ENCODE measurements around the gene RHOD. TPM values are rescaled to one million over a fixed set of nuclear protein-coding genes. Genes with fewer than 3 reads are reported as not detected.

RHOD gene
- total and polyA plus RNA-seq, 10 of the 15 experiments (the other 5 are each of a cell fraction or from before 2014, with no cell fraction given) = 0.15 to 2.6 (median 1.9) TPM; not detected in 2

DNA sequence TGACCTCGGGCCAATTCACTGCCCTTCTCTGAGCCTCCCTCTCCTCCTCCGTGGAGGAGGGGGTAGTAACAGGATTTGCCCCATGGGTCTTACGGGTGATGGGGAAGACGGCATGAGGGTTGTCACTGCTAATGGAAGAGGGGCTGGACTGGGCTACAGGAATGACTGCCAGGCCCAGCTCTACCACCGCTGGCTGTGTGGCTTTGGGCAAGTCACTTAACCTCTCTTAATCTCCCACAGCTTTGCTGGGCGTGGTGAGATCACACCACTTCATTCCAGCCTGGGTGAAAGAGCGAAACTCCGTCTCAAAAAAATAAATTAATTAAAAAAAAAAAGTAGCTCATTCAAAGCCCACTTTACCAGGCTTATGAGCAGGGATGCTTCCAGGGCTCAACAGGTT, 30.9 kb upstream of the RHOD start:
- intact Hi-C loops (cut with micrococcal nuclease; ENCODE audit: unreplicated experiment) (no loop called here), in situ Hi-C loops (cut with MboI) (no loop called here)
- Histone ChIP-seq H3K4me2 (ENCODE audit: control insufficient read depth, insufficient read depth) (no peak overlapping the region), H4K20me1 (ENCODE audit: control insufficient read depth, insufficient read depth) (no peaks in the 10 kb centered on the region), H3K4me3 (no peak overlapping the region), H3K9me3 (replicated peaks; ENCODE audit: control insufficient read depth, insufficient read depth, low read length) (no peaks in the 10 kb centered on the region; the same call in 2 of the 3 replicates), H3K27me3 (replicated peaks in 1 of 2; ENCODE audit: control insufficient read depth in 2 of 2, insufficient read depth in 2 of 2, low read length in 1 of 2) (peaks cover 0 to 8% of the 10 kb centered on the region in 2 experiments; a peak in 3 of 4 replicates), H3K4me1 (ENCODE audit: control insufficient read depth, insufficient read depth, low read length) (peaks cover 46% of the 10 kb centered on the region), H3K36me3 (ENCODE audit: control insufficient read depth in 2 of 2, insufficient read depth in 2 of 2, low read length in 1 of 2) (no peaks in the 10 kb centered on the region), H3K9ac (ENCODE audit: control insufficient read depth, insufficient read depth, low read length) (no peak overlapping the region), H3K79me2 (ENCODE audit: control insufficient read depth, insufficient read depth, low read length) (no peaks in the 10 kb centered on the region), H3K27ac (ENCODE audit: control insufficient read depth, insufficient read depth) (no peak overlapping the region), H2AFZ (ENCODE audit: control insufficient read depth, low read depth, low read length) (no peak overlapping the region)
- ATAC-seq = no peak
- BruUV-seq (replicated peaks) = no TSS peak
- ChIA-PET SMC1A (ENCODE audit: uncharacterized antibody, unreplicated experiment) (no interaction called here), POLR2A (interaction anchor here (0.5 kb wide), 1 partner anchor 424 kb away, joined by 4 read pairs; no protein-coding TSS in a partner anchor), RAD21 (ENCODE audit: unreplicated experiment) (interaction anchor here (0.7 kb wide), 1 partner anchor 19 kb away, joined by 3 read pairs; no protein-coding TSS in a partner anchor), CTCF (interaction anchor here (0.6 to 1.5 kb wide), 2 partner anchors 18 to 30 kb away, joined by 3 to 4 read pairs; no protein-coding TSS in a partner anchor)
- no peak for DNase-seq (ENCODE audit: low read depth, low spot score)
- no peak for FAIRE-seq
- TF ChIP-seq, protein P1, sequence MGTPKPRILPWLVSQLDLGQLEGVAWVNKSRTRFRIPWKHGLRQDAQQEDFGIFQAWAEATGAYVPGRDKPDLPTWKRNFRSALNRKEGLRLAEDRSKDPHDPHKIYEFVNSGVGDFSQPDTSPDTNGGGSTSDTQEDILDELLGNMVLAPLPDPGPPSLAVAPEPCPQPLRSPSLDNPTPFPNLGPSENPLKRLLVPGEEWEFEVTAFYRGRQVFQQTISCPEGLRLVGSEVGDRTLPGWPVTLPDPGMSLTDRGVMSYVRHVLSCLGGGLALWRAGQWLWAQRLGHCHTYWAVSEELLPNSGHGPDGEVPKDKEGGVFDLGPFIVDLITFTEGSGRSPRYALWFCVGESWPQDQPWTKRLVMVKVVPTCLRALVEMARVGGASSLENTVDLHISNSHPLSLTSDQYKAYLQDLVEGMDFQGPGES (IDR thresholded peaks at IDR 0.05) = no peak
- TF ChIP-seq MTA2 (IDR thresholded peaks at IDR 0.05; ENCODE audit: low read depth) (no peak), NFYA (IDR thresholded peaks at IDR 0.05; ENCODE audit: borderline replicate concordance, low read depth, low read length) (no peak), IKZF2 (IDR thresholded peaks at IDR 0.05) (no peak)
- 67% methylated on average over 7 of the region's 8 CpGs for WGBS (ENCODE audit: insufficient coverage, insufficient replicate concordance, low lambda C conversion rate, missing lambda C conversion rate)

DNA sequence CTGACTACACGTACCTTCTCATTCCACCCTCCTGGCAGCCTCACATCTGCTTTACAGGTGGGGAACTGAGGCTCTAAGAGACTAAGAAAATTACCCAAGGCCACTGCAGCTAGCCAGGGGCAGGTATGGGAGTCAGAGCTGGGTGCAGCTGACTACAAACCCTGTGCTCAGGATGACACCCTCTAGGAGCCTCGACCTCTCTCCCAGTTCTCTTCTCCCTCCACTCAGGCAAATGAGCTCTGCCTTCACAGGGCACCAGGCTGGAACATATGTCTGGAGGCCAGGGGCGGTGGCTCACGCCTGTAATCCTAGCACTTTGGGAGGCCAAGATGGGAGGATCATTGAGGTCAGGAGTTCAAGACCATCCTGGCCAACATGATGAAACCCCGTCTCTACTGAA, 29.7 kb upstream of the RHOD start:
- no peak for DNase-seq (ENCODE audit: low read depth, low spot score)
- no peak overlapping the region for H3K27ac ChIP-seq (ENCODE audit: control insufficient read depth, insufficient read depth)
- H3K9ac ChIP-seq (ENCODE audit: control insufficient read depth, insufficient read depth, low read length) = no peak overlapping the region
- peaks cover 0 to 8% of the 10 kb centered on the region in 2 experiments; a peak in 3 of 4 replicates for H3K27me3 ChIP-seq (replicated peaks in 1 of 2; ENCODE audit: control insufficient read depth in 2 of 2, insufficient read depth in 2 of 2, low read length in 1 of 2)
- ChIA-PET RAD21 (ENCODE audit: unreplicated experiment) (interaction anchor here (0.7 kb wide), 1 partner anchor 666 kb away, joined by 4 read pairs; no protein-coding TSS in a partner anchor), CTCF (interaction anchor here (0.6 to 3.2 kb wide), 4 partner anchors 18 to 458 kb away, joined by 3 to 10 read pairs (median 4); no protein-coding TSS in a partner anchor), POLR2A (interaction anchor here (0.7 to 1.0 kb wide), 2 partner anchors 83 to 171 kb away, joined by 3 to 8 read pairs; no protein-coding TSS in a partner anchor), SMC1A (ENCODE audit: uncharacterized antibody, unreplicated experiment) (interaction anchor here (0.6 to 1.7 kb wide), 2 partner anchors 16 to 19 kb away, joined by 3 to 7 read pairs; no protein-coding TSS in a partner anchor)
- TF ChIP-seq NR2C1 (IDR thresholded peaks at IDR 0.05) = no peak
- no peak for TF ChIP-seq NFIC (IDR thresholded peaks at IDR 0.05; ENCODE audit: low read depth, low read length)
- no peak for TF ChIP-seq ASH2L (IDR thresholded peaks at IDR 0.05; ENCODE audit: borderline replicate concordance, low read depth)
- H3K4me1 ChIP-seq (ENCODE audit: control insufficient read depth, insufficient read depth, low read length) = peaks cover 58% of the 10 kb centered on the region
- peak; percentile 61 for FAIRE-seq
- in situ Hi-C loops (cut with MboI) = no loop called here
- intact Hi-C loops (cut with micrococcal nuclease; ENCODE audit: unreplicated experiment) = no loop called here
- H3K4me2 ChIP-seq (ENCODE audit: control insufficient read depth, insufficient read depth) = no peak overlapping the region
- no peaks in the 10 kb centered on the region for H3K79me2 ChIP-seq (ENCODE audit: control insufficient read depth, insufficient read depth, low read length)
- H3K36me3 ChIP-seq (ENCODE audit: control insufficient read depth in 2 of 2, insufficient read depth in 2 of 2, low read length in 1 of 2) = no peaks in the 10 kb centered on the region
- no peaks in the 10 kb centered on the region; the same call in 2 of the 3 replicates for H3K9me3 ChIP-seq (replicated peaks; ENCODE audit: control insufficient read depth, insufficient read depth, low read length)
- BruUV-seq (replicated peaks) = no TSS peak
- no peaks in the 10 kb centered on the region for H4K20me1 ChIP-seq (ENCODE audit: control insufficient read depth, insufficient read depth)
- 67% methylated on average over 5 of the region's 5 CpGs for WGBS (ENCODE audit: insufficient coverage, insufficient replicate concordance, low lambda C conversion rate, missing lambda C conversion rate)
- no peak overlapping the region for H2AFZ ChIP-seq (ENCODE audit: control insufficient read depth, low read depth, low read length)
- no peak overlapping the region for H3K4me3 ChIP-seq
- no peak for ATAC-seq
